ENCODE results near the gene DLGAP1.

DNA sequence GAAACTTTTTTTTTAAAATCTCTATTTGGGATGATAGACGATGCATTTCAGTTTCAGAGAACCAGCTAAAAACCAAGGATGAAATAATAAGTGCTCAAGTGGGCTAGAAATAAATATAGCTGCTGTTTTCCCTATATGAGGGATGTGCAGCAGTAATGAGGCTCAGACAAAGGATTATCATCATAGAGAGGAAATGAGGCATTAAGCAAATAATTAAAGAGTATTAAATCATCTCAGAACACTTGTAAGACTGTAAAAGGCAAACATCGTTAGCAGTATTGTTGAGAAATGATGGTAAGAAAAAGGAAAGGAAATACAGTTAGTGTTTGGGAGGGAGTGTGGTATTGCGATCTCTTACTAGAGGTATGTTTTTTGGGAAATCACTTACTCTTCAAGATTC lies 771.6 kb downstream of the DLGAP1 start:
- no peak for TF ChIP-seq EZH2 (IDR thresholded peaks at IDR 0.05; ENCODE audit: borderline replicate concordance, insufficient read depth, low read depth, low read length, poor library complexity, severe bottlenecking)
- TF ChIP-seq, protein P1, sequence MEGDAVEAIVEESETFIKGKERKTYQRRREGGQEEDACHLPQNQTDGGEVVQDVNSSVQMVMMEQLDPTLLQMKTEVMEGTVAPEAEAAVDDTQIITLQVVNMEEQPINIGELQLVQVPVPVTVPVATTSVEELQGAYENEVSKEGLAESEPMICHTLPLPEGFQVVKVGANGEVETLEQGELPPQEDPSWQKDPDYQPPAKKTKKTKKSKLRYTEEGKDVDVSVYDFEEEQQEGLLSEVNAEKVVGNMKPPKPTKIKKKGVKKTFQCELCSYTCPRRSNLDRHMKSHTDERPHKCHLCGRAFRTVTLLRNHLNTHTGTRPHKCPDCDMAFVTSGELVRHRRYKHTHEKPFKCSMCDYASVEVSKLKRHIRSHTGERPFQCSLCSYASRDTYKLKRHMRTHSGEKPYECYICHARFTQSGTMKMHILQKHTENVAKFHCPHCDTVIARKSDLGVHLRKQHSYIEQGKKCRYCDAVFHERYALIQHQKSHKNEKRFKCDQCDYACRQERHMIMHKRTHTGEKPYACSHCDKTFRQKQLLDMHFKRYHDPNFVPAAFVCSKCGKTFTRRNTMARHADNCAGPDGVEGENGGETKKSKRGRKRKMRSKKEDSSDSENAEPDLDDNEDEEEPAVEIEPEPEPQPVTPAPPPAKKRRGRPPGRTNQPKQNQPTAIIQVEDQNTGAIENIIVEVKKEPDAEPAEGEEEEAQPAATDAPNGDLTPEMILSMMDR (IDR thresholded peaks at IDR 0.05), result no peak
